Measurements from ENCODE around the gene CASP7. TPM values are rescaled to one million over a fixed set of nuclear protein-coding genes. Genes with fewer than 3 reads are reported as not detected.
A peak's percentile ranks its signal among the peaks of the same experiment; 100 is the strongest.
"Not testable (repeated sequence)": the region's sequence is repeated elsewhere in the genome, so short reads cannot be mapped to it uniquely, and the experiment has no call there.

Gene CASP7
- total RNA-seq (2014; rRNA removed; shearing (Covaris generic)), result 27.4 and 29.0 TPM in 2 replicates

- DNase-seq (ENCODE audit: low read depth), result peak; percentile 87
Measured at GRCh38 chr10:113679463-113680189, at the start of gene CASP7. TSS of gene CASP7 (plus strand) at chr10:113679912. CDS start at chr10:113697494, 17,582 bp downstream.

- DNase-seq (ENCODE audit: low read depth), result no peak
Measured at GRCh38 chr10:113630929-113631533, 48.7 kb upstream of the CASP7 start.

GRCh38 chr10:113631684-113632367, 47.9 kb upstream of the CASP7 start:
- no peak for DNase-seq (ENCODE audit: low read depth)

- no peak for DNase-seq (ENCODE audit: low read depth)
Measured at GRCh38 chr10:113639966-113640365, 39.7 kb upstream of the CASP7 start.

- no peak for DNase-seq (ENCODE audit: low read depth)
Measured at GRCh38 chr10:113641702-113642101, 38.0 kb upstream of the CASP7 start.

GRCh38 chr10:113643183-113643582, 36.5 kb upstream of the CASP7 start:
- DNase-seq (ENCODE audit: low read depth), result no peak

- peak; percentile 78 for DNase-seq (ENCODE audit: low read depth)
Measured at GRCh38 chr10:113644185-113645120, 35.3 kb upstream of the CASP7 start.

- no peak for DNase-seq (ENCODE audit: low read depth)
Measured at GRCh38 chr10:113646336-113647201, 33.1 kb upstream of the CASP7 start.

- no peak for DNase-seq (ENCODE audit: low read depth)
Measured at GRCh38 chr10:113647812-113648211, 31.9 kb upstream of the CASP7 start.

GRCh38 chr10:113648478-113648877, 31.2 kb upstream of the CASP7 start:
- DNase-seq (ENCODE audit: low read depth), result no peak

GRCh38 chr10:113650172-113650571, 29.5 kb upstream of the CASP7 start:
- DNase-seq (ENCODE audit: low read depth), result no peak

GRCh38 chr10:113651021-113651420, 28.7 kb upstream of the CASP7 start:
- DNase-seq (ENCODE audit: low read depth), result no peak

GRCh38 chr10:113651898-113652297, 27.8 kb upstream of the CASP7 start:
- no peak for DNase-seq (ENCODE audit: low read depth)

GRCh38 chr10:113652456-113652855, 27.3 kb upstream of the CASP7 start:
- DNase-seq (ENCODE audit: low read depth), result not testable (repeated sequence)

- DNase-seq (ENCODE audit: low read depth), result no peak
Measured at GRCh38 chr10:113656896-113657295, 22.8 kb upstream of the CASP7 start.

GRCh38 chr10:113657544-113657943, 22.2 kb upstream of the CASP7 start:
- DNase-seq (ENCODE audit: low read depth), result no peak

GRCh38 chr10:113661332-113661731, 18.4 kb upstream of the CASP7 start:
- DNase-seq (ENCODE audit: low read depth), result no peak

- peak; percentile 23 for DNase-seq (ENCODE audit: low read depth)
Measured at GRCh38 chr10:113663142-113663541, 16.6 kb upstream of the CASP7 start.

- DNase-seq (ENCODE audit: low read depth), result no peak
Measured at GRCh38 chr10:113663908-113664307, 15.8 kb upstream of the CASP7 start, which contains the start of gene NRAP. TSS of gene NRAP (minus strand) at chr10:113664041. CDS start at chr10:113663882, 159 bp downstream.

- no peak for DNase-seq (ENCODE audit: low read depth)
Measured at GRCh38 chr10:113665352-113665751, 14.4 kb upstream of the CASP7 start.
